ENCODE measurements around the gene ZFPM1. TPM values are rescaled to one million over a fixed set of nuclear protein-coding genes. Genes with fewer than 3 reads are reported as not detected.

ZFPM1 gene
- total RNA-seq, 1 experiment from 2014 or later: 14.6 TPM

DNA sequence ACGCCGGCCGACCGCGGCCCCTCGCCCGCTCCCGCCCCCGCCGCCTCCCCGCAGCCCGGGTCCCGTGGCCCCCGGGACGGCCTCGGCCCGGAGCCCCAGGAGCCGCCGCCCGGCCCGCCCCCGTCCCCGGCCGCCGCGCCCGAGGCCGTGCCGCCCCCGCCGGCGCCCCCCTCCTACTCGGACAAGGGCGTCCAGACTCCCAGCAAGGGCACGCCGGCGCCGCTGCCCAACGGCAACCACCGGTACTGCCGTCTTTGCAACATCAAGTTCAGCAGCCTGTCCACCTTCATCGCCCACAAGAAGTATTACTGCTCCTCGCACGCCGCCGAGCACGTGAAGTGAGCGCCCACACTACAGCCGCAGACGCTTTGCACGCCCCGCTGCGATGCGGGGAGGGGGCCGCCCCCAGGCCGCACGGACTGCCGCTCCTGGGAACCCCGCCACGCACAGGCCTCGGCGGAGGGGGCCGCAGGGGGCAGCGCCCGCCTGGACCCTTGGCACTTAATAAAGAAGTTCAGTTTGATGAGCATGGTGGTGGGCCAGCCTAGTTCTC lies 81.6 kb downstream of the ZFPM1 start:
- no TSS peak for BruUV-seq (replicated peaks)
- no peaks in the 10 kb centered on the region for H3K27me3 ChIP-seq (ENCODE audit: insufficient read depth, low read length)
- H3K9ac ChIP-seq (ENCODE audit: low read length): peak overlapping the region; percentile 93
- H3K4me1 ChIP-seq (ENCODE audit: control insufficient read depth in 1 of 2, insufficient read depth in 2 of 2, low read length in 2 of 2): peaks cover 8 to 12% of the 10 kb centered on the region in 2 experiments
- H3K9me2 ChIP-seq (ENCODE audit: insufficient read depth): no peaks in the 10 kb centered on the region
- H3K36me3 ChIP-seq (ENCODE audit: control insufficient read depth in 1 of 2, insufficient read depth in 2 of 2, low read length in 2 of 2): no peaks in the 10 kb centered on the region; a peak in 1 of 4 replicates
- H4K20me1 ChIP-seq (ENCODE audit: insufficient read depth): no peaks in the 10 kb centered on the region
- CTCF ChIA-PET: no interaction called here
- POLR2A ChIA-PET: no interaction called here
- H3K9me3 ChIP-seq (ENCODE audit: control insufficient read depth in 1 of 2, insufficient read depth in 1 of 2, low read depth in 1 of 2, low read length in 2 of 2): no peaks in the 10 kb centered on the region
- RAD21 ChIA-PET (ENCODE audit: low non-redundant PET in 1 of 2, low total read pairs in 2 of 2, uncharacterized antibody in 2 of 2, unreplicated experiment in 2 of 2): no interaction called here
- peaks cover 10% of the 10 kb centered on the region; the same call in 1 of the 2 replicates for H3K79me2 ChIP-seq (ENCODE audit: insufficient read depth, low read length)
- peak overlapping the region; percentile 100 for H3K4me2 ChIP-seq (ENCODE audit: low read length)
- no peak for TF ChIP-seq POLR2AphosphoS5 (IDR thresholded peaks at IDR 0.05; ENCODE audit: low read depth, low read length)
- no peak for TF ChIP-seq EZH2phosphoT487 (IDR thresholded peaks at IDR 0.05; ENCODE audit: borderline replicate concordance)
- no peak for TF ChIP-seq JUND (IDR thresholded peaks at IDR 0.05)
- TF ChIP-seq ZFX (IDR thresholded peaks at IDR 0.05): peak; percentile 84; the same call in 1 of the 2 replicates
- TF ChIP-seq, protein P1, sequence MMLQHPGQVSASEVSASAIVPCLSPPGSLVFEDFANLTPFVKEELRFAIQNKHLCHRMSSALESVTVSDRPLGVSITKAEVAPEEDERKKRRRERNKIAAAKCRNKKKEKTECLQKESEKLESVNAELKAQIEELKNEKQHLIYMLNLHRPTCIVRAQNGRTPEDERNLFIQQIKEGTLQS (IDR thresholded peaks at IDR 0.05): no peak
- no peak for TF ChIP-seq SP1 (IDR thresholded peaks at IDR 0.05; ENCODE audit: low read depth)
- H3K4me3 ChIP-seq (replicated peaks in 1 of 2; ENCODE audit: low read depth in 1 of 2, low read length in 2 of 2): peak overlapping the region; percentile 59 to 90
- intact Hi-C loops (cut with micrococcal nuclease): no loop called here
- DNase-seq (ENCODE audit: low read depth, low spot score) (peak; percentile 24), ATAC-seq (peak; percentile 61)
- peak overlapping the region; percentile 98 for H3K27ac ChIP-seq (ENCODE audit: low read depth, low read length)
- no peak overlapping the region for H2AFZ ChIP-seq (ENCODE audit: low read depth, low read length, poor library complexity, severe bottlenecking)

DNA sequence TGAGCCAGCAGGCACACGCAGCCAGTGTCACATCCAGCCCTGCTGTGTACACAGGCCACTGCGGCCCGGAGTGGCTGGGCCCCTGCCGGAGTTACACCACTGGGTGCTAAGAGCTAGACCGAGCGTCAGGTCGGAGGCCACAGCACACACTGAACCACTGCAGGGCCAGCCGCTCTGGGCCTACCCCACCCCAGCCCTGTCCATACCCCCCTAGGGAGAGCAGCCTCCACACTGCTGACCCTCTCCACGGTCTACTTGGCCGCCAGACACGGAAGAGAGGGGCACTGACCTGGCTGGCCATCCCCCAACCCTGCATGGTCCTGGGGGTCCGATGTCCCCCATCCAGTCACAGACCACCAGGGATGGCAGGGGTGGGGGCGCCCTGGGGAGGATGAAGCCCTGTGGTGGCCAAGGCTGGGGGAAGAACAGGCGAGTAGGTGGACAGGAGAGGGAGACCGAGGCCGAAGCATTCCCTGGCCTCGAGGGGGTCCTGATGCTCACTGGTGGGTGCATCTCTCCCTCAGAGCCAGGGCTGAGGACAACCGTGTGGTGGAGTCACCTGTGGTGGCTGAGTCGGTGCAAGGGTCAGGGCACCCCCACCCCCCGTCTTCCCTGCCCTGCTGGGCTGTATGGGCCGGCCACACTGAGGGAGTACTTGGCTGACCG lies 82.2 kb downstream of the ZFPM1 start:
- ChIA-PET POLR2A (no interaction called here), CTCF (no interaction called here), RAD21 (ENCODE audit: low non-redundant PET in 1 of 2, low total read pairs in 2 of 2, uncharacterized antibody in 2 of 2, unreplicated experiment in 2 of 2) (no interaction called here)
- no peaks in the 10 kb centered on the region for H3K9me2 ChIP-seq (ENCODE audit: insufficient read depth)
- H2AFZ ChIP-seq (ENCODE audit: low read depth, low read length, poor library complexity, severe bottlenecking): no peak overlapping the region
- no peaks in the 10 kb centered on the region for H3K9me3 ChIP-seq (ENCODE audit: control insufficient read depth in 1 of 2, insufficient read depth in 1 of 2, low read depth in 1 of 2, low read length in 2 of 2)
- peaks cover 8 to 12% of the 10 kb centered on the region in 2 experiments for H3K4me1 ChIP-seq (ENCODE audit: control insufficient read depth in 1 of 2, insufficient read depth in 2 of 2, low read length in 2 of 2)
- no peaks in the 10 kb centered on the region; a peak in 1 of 4 replicates for H3K36me3 ChIP-seq (ENCODE audit: control insufficient read depth in 1 of 2, insufficient read depth in 2 of 2, low read length in 2 of 2)
- peak overlapping the region; percentile 93 for H3K9ac ChIP-seq (ENCODE audit: low read length)
- H4K20me1 ChIP-seq (ENCODE audit: insufficient read depth): no peaks in the 10 kb centered on the region
- H3K79me2 ChIP-seq (ENCODE audit: insufficient read depth, low read length): peaks cover 10% of the 10 kb centered on the region; the same call in 1 of the 2 replicates
- no peaks in the 10 kb centered on the region for H3K27me3 ChIP-seq (ENCODE audit: insufficient read depth, low read length)
- ATAC-seq (peak; percentile 25), DNase-seq (ENCODE audit: low read depth, low spot score) (no peak)
- TSS peak; percentile 71 for BruUV-seq (replicated peaks)
- intact Hi-C loops (cut with micrococcal nuclease): no loop called here
- peak overlapping the region; percentile 59 to 90 for H3K4me3 ChIP-seq (replicated peaks in 1 of 2; ENCODE audit: low read depth in 1 of 2, low read length in 2 of 2)
- peak overlapping the region; percentile 98 for H3K27ac ChIP-seq (ENCODE audit: low read depth, low read length)
- H3K4me2 ChIP-seq (ENCODE audit: low read length): peak overlapping the region; percentile 100
- TF ChIP-seq, protein P2, sequence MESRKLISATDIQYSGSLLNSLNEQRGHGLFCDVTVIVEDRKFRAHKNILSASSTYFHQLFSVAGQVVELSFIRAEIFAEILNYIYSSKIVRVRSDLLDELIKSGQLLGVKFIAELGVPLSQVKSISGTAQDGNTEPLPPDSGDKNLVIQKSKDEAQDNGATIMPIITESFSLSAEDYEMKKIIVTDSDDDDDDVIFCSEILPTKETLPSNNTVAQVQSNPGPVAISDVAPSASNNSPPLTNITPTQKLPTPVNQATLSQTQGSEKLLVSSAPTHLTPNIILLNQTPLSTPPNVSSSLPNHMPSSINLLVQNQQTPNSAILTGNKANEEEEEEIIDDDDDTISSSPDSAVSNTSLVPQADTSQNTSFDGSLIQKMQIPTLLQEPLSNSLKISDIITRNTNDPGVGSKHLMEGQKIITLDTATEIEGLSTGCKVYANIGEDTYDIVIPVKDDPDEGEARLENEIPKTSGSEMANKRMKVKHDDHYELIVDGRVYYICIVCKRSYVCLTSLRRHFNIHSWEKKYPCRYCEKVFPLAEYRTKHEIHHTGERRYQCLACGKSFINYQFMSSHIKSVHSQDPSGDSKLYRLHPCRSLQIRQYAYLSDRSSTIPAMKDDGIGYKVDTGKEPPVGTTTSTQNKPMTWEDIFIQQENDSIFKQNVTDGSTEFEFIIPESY (IDR thresholded peaks at IDR 0.05; ENCODE audit: extremely low read depth, insufficient replicate concordance, low read length): no peak
- TF ChIP-seq, protein P3, sequence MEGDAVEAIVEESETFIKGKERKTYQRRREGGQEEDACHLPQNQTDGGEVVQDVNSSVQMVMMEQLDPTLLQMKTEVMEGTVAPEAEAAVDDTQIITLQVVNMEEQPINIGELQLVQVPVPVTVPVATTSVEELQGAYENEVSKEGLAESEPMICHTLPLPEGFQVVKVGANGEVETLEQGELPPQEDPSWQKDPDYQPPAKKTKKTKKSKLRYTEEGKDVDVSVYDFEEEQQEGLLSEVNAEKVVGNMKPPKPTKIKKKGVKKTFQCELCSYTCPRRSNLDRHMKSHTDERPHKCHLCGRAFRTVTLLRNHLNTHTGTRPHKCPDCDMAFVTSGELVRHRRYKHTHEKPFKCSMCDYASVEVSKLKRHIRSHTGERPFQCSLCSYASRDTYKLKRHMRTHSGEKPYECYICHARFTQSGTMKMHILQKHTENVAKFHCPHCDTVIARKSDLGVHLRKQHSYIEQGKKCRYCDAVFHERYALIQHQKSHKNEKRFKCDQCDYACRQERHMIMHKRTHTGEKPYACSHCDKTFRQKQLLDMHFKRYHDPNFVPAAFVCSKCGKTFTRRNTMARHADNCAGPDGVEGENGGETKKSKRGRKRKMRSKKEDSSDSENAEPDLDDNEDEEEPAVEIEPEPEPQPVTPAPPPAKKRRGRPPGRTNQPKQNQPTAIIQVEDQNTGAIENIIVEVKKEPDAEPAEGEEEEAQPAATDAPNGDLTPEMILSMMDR (IDR thresholded peaks at IDR 0.05 in 2 of 3, conservative IDR thresholded peaks at IDR 0.05 in 1 of 3; ENCODE audit: borderline replicate concordance in 1 of 3, insufficient read depth in 1 of 3, low read depth in 2 of 3, low read length in 2 of 3): no peak
- TF ChIP-seq, protein P4, sequence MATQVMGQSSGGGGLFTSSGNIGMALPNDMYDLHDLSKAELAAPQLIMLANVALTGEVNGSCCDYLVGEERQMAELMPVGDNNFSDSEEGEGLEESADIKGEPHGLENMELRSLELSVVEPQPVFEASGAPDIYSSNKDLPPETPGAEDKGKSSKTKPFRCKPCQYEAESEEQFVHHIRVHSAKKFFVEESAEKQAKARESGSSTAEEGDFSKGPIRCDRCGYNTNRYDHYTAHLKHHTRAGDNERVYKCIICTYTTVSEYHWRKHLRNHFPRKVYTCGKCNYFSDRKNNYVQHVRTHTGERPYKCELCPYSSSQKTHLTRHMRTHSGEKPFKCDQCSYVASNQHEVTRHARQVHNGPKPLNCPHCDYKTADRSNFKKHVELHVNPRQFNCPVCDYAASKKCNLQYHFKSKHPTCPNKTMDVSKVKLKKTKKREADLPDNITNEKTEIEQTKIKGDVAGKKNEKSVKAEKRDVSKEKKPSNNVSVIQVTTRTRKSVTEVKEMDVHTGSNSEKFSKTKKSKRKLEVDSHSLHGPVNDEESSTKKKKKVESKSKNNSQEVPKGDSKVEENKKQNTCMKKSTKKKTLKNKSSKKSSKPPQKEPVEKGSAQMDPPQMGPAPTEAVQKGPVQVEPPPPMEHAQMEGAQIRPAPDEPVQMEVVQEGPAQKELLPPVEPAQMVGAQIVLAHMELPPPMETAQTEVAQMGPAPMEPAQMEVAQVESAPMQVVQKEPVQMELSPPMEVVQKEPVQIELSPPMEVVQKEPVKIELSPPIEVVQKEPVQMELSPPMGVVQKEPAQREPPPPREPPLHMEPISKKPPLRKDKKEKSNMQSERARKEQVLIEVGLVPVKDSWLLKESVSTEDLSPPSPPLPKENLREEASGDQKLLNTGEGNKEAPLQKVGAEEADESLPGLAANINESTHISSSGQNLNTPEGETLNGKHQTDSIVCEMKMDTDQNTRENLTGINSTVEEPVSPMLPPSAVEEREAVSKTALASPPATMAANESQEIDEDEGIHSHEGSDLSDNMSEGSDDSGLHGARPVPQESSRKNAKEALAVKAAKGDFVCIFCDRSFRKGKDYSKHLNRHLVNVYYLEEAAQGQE (IDR thresholded peaks at IDR 0.05; ENCODE audit: low read depth): no peak
- TF ChIP-seq SRF (IDR thresholded peaks at IDR 0.05; ENCODE audit: low read depth): no peak
- TF ChIP-seq EGR1 (IDR thresholded peaks at IDR 0.05; ENCODE audit: low read depth): no peak

Data from HCT116 (cell line).